Measurements from ENCODE around the gene SLC6A19.

Gene SLC6A19

DNA sequence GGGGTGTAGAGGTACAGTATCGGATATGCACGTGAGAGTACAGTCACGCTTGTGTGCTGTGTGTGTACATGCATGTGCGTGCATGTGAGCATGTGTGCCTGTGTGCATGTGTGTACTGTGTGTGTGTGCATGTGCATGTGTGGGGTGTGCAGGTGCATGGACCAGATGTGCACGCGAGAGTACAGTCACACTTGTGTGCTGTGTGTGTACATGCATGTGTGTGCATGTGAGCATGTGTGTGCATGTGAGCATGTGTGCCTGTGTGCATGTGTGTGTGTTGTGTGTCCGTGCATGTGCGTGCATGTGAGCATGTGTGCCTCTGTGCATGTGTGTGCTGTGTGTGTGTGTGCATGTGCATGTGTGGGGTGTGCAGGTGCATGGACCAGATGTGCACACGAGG is 10.3 kb downstream of the SLC6A19 start:
- no peak for DNase-seq

DNA sequence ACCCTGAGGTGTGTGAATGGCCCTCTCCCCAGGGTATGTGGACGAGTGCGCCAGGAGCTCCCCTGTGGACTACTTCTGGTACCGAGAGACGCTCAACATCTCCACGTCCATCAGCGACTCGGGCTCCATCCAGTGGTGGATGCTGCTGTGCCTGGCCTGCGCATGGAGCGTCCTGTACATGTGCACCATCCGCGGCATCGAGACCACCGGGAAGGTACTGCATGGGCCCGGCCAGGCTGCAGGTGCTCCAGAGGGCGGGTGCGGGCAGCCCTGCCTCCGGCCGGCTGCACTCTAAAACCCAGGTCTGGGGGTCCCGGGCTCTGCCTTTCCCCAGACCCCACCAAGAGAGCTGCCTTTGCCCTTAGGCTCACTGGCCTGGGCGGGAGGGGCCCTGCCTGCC is 10.9 kb downstream of the SLC6A19 start:
- no peak for DNase-seq

DNA sequence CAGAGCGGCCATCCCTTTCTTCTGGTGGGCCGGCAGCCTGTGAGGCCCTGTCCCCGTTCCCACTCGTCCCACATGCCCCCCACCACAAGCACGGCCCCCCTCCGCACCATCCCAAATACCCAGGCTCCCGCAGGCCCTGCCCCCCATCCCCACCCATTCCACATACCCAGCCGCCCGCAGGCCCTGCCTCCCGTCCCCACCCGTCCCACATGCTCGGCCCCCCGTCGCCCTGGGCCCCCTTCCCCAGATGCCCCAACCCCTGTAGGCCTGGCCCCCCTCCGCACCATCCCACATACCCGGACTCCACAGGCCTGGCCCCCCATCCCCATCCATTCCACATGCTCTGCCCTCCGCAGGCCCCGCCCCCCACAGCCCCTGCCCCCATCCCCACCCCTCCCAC is 11.5 kb downstream of the SLC6A19 start:
- no peak for DNase-seq

- DNase-seq = no peak
Measured at GRCh38 chr5:1213508-1214162, 12.2 kb downstream of the SLC6A19 start.

GRCh38 chr5:1214163-1214935 is 13.0 kb downstream of the SLC6A19 start:
- no peak for DNase-seq

GRCh38 chr5:1214936-1215220 is 13.5 kb downstream of the SLC6A19 start:
- no peak for DNase-seq

GRCh38 chr5:1215320-1216096 is 14.1 kb downstream of the SLC6A19 start:
- DNase-seq = no peak

DNA sequence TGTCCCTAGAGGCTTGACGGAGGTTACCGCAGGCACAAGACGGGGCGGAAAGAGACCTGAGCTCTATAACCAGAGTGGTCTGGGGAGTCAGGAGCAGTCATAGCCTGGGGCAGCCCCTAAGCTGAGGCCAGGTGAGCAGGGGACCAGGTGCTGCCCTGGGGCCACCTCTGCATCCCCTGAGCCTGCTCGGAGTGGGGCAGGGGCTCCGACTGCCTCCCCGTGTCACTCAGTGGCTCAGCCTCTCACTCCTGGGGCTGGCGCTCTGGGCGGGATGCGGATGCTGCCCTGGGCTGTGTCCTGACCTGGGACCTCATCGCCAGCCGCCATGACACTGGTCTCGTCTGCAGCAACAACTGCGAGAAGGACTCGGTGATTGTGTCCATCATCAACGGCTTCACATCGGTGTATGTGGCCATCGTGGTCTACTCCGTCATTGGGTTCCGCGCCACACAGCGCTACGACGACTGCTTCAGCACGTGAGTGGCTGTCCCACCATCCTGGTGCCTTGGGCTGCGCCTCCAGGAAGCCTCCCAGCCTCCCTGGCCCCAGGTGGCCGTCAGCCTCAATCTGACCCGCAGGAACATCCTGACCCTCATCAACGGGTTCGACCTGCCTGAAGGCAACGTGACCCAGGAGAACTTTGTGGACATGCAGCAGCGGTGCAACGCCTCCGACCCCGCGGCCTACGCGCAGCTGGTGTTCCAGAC is 15.0 kb downstream of the SLC6A19 start:
- no peak for DNase-seq

GRCh38 chr5:1216918-1217295 is 15.5 kb downstream of the SLC6A19 start:
- DNase-seq = no peak

DNA sequence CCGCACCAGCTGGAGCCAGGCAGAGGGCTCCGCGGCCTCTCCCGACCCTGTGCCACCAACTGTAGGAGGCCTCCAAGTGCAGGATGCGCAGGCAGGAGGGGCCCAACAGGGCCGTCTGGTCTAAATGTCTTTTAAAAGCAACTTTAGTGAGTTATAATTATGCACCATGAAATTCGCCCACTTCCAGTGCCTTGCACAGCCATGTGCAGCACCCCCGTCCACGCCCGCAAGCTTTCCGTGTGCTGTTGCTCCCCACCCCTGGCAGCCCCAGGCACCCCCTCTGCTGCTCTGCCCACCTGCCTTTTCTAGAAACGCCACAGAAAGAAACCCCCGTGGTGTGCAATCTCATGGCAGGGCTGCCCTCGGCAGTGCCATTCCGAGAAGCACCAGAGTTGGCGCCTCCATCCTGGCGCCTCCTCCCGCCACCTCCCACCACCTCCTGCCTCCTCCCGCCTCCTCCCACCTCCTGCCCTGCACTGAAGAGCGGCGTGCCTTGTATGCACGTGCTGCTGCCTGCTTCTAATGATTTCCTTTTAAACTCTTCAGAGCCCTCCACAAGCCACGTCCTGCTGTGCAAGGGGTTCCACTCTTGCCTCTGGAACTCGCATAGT is 16.3 kb downstream of the SLC6A19 start:
- no peak for DNase-seq

DNA sequence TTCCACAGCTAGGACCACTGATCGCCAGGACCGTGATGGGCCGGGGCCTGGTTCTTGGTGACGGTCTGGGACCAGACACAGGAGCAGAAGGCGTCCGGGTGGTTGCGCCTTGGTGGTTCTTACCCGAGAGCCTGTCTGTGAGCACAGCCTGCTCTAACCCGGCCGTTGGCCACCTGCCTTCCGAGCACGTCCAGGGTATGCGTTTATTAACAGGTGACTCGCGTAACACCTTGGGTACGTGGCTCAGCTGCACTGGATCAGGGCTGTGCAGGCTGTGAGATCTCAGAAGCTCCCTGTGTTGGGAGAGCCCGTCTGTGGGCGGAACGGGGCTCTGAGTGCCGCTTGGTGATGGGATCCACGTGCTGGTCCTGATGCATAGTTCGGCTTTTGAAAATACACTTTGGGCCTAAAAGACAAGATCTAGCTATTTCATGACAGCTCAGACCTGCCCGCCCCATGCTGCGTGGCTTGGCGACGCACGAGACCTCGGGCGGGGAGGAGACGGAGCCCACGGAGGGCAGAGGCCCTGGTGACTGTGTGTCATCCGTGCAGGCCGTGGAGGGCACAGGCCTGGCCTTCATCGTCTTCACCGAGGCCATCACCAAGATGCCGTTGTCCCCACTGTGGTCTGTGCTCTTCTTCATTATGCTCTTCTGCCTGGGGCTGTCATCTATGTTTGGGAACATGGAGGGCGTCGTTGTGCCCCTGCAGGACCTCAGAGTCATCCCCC is 17.1 kb downstream of the SLC6A19 start:
- DNase-seq = no peak

DNA sequence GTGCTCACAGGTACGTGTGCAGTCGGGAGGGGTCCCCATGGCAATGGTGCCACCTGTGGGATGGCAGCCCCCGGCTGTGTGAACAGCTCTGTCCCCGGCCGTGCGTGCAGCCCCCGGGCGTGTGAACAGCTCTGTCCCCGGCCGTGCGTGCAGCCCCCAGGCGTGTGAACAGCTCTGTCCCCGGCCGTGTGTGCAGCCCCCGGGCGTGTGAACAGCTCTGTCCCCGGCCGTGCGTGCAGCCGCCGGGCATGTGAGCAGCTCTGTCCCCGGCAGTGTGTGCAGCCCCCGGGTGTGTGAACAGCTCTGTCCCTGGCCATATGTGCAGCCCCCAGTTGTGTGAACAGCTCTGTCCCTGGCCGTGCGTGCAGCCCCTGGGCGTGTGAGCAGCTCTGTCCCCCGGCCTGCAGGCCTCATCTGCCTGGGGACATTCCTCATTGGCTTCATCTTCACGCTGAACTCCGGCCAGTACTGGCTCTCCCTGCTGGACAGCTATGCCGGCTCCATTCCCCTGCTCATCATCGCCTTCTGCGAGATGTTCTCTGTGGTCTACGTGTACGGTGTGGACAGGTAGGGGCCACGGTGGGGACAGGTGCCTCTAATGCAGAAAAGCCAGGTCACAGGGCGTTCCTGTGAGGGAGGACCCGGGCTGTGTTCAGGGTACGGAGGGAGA is 17.8 kb downstream of the SLC6A19 start:
- no peak for DNase-seq

DNA sequence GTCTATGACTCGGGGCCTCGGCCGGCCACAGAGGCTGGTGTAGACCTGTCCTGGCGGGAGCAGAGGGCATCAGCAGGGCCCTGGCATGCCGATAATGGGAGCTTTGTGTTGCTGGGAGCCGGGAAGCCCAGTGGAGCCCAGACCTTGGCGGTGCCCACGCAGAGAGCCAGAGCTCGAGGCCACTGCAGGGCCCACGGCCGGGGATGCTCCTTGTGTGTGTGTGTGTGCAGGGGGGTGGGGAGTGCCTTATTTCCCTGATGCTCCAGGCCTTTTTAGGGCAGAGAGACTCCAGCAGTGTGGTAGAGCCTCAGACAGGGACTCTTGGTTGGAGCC is 18.3 kb downstream of the SLC6A19 start:
- DNase-seq = no peak

- no peak for DNase-seq
Measured at GRCh38 chr5:1220351-1220750, 19.0 kb downstream of the SLC6A19 start.

- DNase-seq = no peak
Measured at GRCh38 chr5:1220831-1221230, 19.4 kb downstream of the SLC6A19 start.

DNA sequence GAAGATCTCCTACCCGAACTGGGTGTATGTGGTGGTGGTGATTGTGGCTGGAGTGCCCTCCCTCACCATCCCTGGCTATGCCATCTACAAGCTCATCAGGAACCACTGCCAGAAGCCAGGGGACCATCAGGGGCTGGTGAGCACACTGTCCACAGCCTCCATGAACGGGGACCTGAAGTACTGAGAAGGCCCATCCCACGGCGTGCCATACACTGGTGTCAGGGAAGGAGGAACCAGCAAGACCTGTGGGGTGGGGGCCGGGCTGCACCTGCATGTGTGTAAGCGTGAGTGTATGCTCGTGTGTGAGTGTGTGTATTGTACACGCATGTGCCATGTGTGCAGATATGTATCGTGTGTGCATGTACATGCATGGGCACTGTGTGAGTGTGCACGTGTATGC is 20.3 kb downstream of the SLC6A19 start:
- no peak for DNase-seq

DNA sequence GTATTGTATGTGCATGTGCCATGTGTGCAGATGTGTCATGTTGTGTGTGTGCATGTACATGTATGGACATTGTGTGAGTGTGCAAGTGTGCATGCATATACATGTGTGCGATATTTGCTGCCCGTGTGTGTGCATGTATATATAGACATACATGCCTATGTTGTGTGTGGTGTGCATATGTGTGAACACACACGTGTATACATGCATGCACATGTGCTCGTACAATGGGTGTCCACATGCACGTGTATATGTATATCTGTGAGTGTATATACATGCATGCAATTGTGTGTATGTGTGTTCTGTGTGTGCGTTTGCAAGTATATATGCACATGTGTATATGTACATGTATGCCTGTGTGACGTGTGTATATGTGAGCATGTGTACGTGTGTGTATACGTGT is 20.8 kb downstream of the SLC6A19 start:
- no peak for DNase-seq

- no peak for DNase-seq
Measured at GRCh38 chr5:1222621-1223277, 21.4 kb downstream of the SLC6A19 start.

DNA sequence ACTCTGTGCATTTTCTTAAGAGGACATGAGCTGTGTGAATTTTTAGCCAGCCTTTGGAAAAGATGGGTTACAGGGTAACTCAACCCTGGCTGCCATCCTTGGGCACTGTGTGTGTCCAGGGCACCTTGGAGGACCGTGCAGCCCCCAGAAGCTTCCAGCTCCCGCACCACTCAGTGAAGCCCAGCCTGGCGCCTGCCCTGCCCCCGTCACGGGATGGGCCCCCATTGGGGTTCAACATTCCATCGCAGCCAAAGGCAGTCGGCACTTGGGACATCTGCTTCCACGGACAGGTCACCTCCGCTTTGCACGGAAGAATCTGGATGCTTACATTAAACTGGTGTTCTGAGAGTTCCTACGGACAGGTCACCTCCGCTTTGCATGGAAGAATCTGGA is 21.9 kb downstream of the SLC6A19 start:
- DNase-seq = no peak

DNA sequence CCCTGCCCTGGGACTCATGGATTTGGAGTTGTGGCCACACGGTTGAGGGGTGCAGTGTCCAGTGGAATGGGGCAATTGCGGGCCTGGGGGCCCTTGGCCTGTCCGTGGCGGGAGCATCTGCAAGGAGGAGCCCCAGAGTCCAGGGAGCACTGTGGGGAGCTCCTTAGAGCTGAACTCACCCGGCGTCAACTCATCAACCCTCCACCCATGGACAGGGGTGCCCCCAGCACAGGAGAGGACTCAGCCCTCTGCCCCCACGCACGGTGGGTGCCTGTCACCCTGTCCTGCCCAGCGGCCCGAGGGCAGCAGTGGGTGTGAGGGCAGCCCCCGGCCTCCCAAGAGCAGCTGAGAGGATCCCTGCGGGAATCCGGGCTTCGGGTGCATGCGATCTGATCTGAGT is 23.2 kb downstream of the SLC6A19 start:
- no peak for DNase-seq

GRCh38 chr5:1225081-1225480 is 23.7 kb downstream of the SLC6A19 start, which contains the start of gene SLC6A18:
TSS of gene SLC6A18 (plus strand) at chr5:1225381. CDS start at chr5:1225478, 97 bp downstream.
- no peak for DNase-seq
